Central memory CD8-positive, alpha-beta T cell (primary cell): ENCODE results near the gene FBXL17.
"Not testable (repeated sequence)": the region's sequence is repeated elsewhere in the genome, so short reads cannot be mapped to it uniquely, and the experiment has no call there.

Source experiments
- ATAC-seq: fragments of 150-1000 bp; cut with Tn5 transposase; replicated peaks from 2 replicates; pipeline ENCODE4 v1.10.0; 2022; ENCODE audit warnings: mild to moderate bottlenecking, moderate FRiP score, moderate number of reproducible peaks; ENCODE audit not compliant: poor library complexity, severe bottlenecking; ENCODE audit errors: extremely low read depth
- DNase-seq, 2 donors: peaks; one replicate each; pipeline ENCODE4 v3.0.0; 2021; ENCODE audit warnings: low spot score in 2 of 2
- H3K27ac Mint-ChIP-seq: one replicate; pipeline ENCODE4 v1.8.0; 2022; ENCODE audit warnings: low read depth, mild to moderate bottlenecking, moderate library complexity, mixed read lengths
- H3K27me3 Mint-ChIP-seq: one replicate; pipeline ENCODE4 v1.8.0; 2022; ENCODE audit warnings: mixed read lengths
- H3K36me3 Mint-ChIP-seq: one replicate; pipeline ENCODE4 v1.8.0; 2022; ENCODE audit warnings: mild to moderate bottlenecking, moderate library complexity, mixed read lengths; ENCODE audit not compliant: insufficient read depth
- H3K4me1 Mint-ChIP-seq: one replicate; pipeline ENCODE4 v1.8.0; 2022; ENCODE audit warnings: mixed read lengths
- H3K4me3 Mint-ChIP-seq: one replicate; pipeline ENCODE4 v1.8.0; 2022; ENCODE audit warnings: mild to moderate bottlenecking, moderate library complexity, mixed read lengths
- H3K9me3 Mint-ChIP-seq: one replicate; pipeline ENCODE4 v1.8.0; 2022; ENCODE audit warnings: mixed read lengths

Gene FBXL17

DNA sequence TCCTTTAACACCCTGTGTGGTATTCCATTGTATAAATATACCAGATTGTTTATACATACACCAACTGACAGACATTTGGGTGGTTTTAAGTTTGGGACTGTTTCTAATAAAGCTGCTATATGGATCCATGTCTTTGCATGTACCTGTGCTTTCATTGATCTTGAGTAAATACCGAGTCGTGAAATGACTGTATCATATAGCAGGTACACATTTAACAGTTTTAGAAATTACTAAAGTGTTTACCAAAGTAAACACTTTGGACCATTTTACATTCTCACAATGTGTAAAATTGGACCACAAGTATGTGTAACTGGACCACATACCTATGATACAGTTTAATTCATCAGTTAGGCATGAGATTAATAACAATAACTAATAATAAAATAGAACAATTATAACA, 175.2 kb downstream of the FBXL17 start:
- peaks cover 1% of the 10 kb centered on the region for H3K36me3 Mint-ChIP-seq
- ATAC-seq (no peak), DNase-seq (no peak)
- no peak overlapping the region for H3K27ac Mint-ChIP-seq
- no peaks in the 10 kb centered on the region for H3K9me3 Mint-ChIP-seq
- no peak overlapping the region for H3K4me3 Mint-ChIP-seq
- H3K27me3 Mint-ChIP-seq = no peaks in the 10 kb centered on the region
- no peaks in the 10 kb centered on the region for H3K4me1 Mint-ChIP-seq

DNA sequence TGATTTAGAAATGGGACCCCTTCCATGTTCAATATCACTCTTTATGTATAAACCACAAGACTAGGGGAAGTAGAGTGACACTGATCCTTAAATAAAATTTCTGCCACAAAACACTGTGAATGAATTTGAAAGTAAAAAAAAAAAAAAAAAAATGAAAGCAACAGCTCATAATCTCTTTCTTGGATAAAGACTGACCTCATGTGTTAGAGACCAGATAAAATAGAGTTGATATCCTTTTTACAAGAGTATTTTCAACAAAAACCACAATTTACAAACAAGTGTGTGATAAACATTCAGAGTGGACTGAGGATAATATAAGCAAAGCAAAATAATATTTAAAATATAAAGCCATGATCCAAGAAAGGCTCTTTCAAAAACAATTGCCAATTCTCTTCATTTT, 180.2 kb downstream of the FBXL17 start:
- ATAC-seq = no peak
- H3K27me3 Mint-ChIP-seq = no peaks in the 10 kb centered on the region
- H3K9me3 Mint-ChIP-seq = no peaks in the 10 kb centered on the region
- H3K27ac Mint-ChIP-seq = no peak overlapping the region
- H3K36me3 Mint-ChIP-seq = peaks cover 3% of the 10 kb centered on the region
- H3K4me3 Mint-ChIP-seq = no peak overlapping the region
- DNase-seq = no peak
- H3K4me1 Mint-ChIP-seq = no peaks in the 10 kb centered on the region

DNA sequence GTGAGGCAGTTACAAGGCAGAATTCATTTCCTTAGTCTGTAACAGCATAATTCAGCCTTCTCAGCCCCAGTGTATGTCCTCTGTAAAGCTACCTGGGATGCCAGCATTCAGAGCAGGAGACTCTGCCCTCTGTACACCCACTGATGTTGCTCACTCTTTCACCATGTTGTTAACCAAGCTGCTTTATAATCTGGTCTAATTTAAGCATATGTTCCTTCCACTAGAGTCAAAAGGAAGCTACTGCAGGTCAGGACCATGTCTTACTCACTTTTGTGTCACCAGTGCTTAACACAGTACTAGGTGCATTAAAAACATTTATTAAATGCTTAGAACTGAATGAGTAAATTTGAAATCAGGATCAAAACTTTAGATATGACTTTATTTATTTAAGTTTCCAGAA, 185.6 kb downstream of the FBXL17 start:
- no peak overlapping the region for H3K4me3 Mint-ChIP-seq
- no peaks in the 10 kb centered on the region for H3K27me3 Mint-ChIP-seq
- no peak for ATAC-seq
- no peak overlapping the region for H3K27ac Mint-ChIP-seq
- H3K36me3 Mint-ChIP-seq = peaks cover 2% of the 10 kb centered on the region
- H3K9me3 Mint-ChIP-seq = no peaks in the 10 kb centered on the region
- DNase-seq = no peak
- H3K4me1 Mint-ChIP-seq = no peaks in the 10 kb centered on the region

DNA sequence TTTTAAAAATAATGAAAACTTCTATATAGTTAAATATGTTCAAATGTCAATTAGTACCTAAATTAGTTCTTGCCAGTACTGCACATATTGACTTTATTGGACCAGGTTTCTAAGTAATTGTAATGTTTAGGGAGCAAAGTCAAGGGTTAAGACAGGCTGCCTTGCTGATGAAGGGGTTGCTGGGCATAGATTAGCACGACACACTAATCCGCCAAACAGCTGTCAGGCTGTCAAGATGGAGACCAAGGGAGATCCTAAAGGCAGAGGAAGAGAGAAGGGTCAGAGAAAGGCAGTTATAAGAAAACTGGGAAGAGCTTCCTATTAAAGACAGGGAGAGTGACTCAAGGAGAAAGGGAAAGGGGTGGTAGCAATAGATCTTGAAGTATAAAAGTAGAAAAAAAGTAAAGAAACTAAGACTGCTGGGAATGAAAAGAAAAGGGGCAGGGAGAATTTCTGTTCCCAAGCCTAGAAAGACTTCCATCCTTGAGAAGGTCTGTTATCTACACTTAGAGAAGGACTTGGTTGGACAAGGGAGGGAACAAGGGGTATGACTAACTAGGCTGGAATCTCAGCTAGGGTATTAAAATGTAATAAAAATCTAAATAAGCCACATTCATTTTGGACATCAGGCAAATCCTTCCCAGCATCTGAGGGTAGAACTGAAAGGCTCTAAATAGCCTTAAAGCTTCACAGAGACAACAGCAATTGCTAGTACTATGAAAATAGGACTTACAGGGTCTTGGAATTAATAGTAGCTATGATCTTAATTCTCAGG, 188.7 kb downstream of the FBXL17 start:
- no peaks in the 10 kb centered on the region for H3K4me1 Mint-ChIP-seq
- no peak for DNase-seq
- H3K27ac Mint-ChIP-seq = no peak overlapping the region
- H3K4me3 Mint-ChIP-seq = no peak overlapping the region
- no peaks in the 10 kb centered on the region for H3K9me3 Mint-ChIP-seq
- no peaks in the 10 kb centered on the region for H3K27me3 Mint-ChIP-seq
- H3K36me3 Mint-ChIP-seq = no peaks in the 10 kb centered on the region
- no peak for ATAC-seq

DNA sequence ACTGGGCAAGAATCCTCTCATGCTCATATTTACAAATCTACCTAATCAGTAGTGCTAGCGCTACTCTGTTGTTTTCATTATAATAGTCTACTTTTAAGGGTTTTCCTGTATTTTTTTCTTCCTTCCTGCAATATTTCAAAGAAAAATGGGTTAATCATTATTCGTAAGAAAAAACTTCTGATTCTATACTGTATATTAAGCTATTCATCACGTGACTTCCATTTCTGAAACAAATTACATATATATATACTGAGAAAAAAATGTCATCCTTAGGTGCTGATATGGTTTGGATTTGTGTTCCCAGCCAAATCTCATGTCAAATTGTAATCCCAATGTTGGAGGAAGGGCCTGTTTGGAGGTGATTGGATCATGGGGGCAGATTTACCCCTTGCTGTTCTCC, 197.0 kb downstream of the FBXL17 start:
- no peak overlapping the region for H3K27ac Mint-ChIP-seq
- DNase-seq (no peak), ATAC-seq (no peak)
- H3K9me3 Mint-ChIP-seq = no peaks in the 10 kb centered on the region
- no peaks in the 10 kb centered on the region for H3K27me3 Mint-ChIP-seq
- H3K4me3 Mint-ChIP-seq = no peak overlapping the region
- no peaks in the 10 kb centered on the region for H3K4me1 Mint-ChIP-seq
- peaks cover 8% of the 10 kb centered on the region for H3K36me3 Mint-ChIP-seq

DNA sequence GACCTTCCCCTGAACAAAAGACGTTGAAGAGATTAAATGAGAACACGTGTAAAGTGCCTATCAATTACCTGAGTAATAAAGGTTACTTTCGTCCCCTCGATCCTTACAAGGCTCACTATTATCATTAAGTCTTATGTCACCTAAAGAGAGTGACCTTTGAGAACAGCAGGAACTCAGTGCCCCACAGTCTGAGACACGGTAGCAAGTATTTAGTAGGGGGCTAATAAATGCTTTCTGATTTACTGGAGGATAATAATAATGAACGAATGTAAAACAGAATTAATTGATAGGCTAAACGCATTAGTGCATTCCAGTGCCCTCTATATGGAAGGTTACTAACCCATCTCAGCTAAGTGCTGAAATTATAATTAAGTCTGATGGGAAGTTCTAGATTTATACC, 199.9 kb downstream of the FBXL17 start:
- ATAC-seq = no peak
- Mint-ChIP-seq H3K4me3 (no peak overlapping the region), H3K36me3 (peaks cover 8% of the 10 kb centered on the region), H3K9me3 (no peaks in the 10 kb centered on the region), H3K4me1 (no peaks in the 10 kb centered on the region), H3K27ac (no peak overlapping the region), H3K27me3 (no peaks in the 10 kb centered on the region)
- no peak for DNase-seq

DNA sequence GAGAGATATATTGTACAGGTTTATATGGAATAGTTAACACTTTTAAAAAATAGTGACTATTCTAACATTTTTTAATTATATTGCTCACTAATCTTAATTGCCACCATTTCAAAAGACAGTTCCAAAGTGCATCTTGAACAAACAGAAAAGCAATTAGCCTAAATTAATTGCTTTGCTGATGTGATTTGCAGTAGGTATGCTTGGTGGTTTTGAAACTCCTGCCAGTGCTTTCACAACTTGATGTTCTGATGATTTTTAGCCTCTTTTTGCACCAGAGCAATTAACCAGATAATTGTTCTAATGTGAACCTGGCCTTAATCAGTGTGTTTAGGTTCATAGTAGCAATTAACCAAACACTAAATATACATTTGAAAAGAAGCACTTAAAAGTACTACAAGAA, 207.6 kb downstream of the FBXL17 start:
- no peaks in the 10 kb centered on the region for H3K4me1 Mint-ChIP-seq
- no peak overlapping the region for H3K27ac Mint-ChIP-seq
- no peaks in the 10 kb centered on the region for H3K27me3 Mint-ChIP-seq
- H3K36me3 Mint-ChIP-seq = peaks cover 4% of the 10 kb centered on the region
- no peaks in the 10 kb centered on the region for H3K9me3 Mint-ChIP-seq
- DNase-seq (no peak), ATAC-seq (no peak)
- no peak overlapping the region for H3K4me3 Mint-ChIP-seq

DNA sequence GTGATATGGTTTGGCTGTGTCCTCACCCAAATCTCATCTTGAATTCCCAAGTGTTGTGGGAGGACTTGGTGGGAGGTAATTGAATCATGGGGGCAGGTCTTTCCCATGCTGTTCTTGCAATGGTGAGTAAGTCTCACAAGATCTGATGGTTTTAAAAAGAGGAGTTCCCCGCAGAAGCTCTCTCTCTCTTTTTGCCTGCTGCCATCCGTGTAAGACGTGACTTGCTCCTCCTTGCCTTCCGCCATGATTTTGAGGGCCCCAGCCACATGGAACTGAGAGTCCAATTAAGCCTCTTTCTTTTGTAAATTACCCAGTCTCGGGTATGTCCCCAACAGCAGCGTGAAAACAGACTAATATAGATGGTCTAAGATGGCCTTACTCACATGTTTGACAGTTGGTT, 210.1 kb downstream of the FBXL17 start:
- H3K27ac Mint-ChIP-seq = no peak overlapping the region
- H3K4me1 Mint-ChIP-seq = no peaks in the 10 kb centered on the region
- no peaks in the 10 kb centered on the region for H3K27me3 Mint-ChIP-seq
- no peak for DNase-seq
- peaks cover 4% of the 10 kb centered on the region for H3K36me3 Mint-ChIP-seq
- H3K9me3 Mint-ChIP-seq = no peaks in the 10 kb centered on the region
- no peak for ATAC-seq
- no peak overlapping the region for H3K4me3 Mint-ChIP-seq

DNA sequence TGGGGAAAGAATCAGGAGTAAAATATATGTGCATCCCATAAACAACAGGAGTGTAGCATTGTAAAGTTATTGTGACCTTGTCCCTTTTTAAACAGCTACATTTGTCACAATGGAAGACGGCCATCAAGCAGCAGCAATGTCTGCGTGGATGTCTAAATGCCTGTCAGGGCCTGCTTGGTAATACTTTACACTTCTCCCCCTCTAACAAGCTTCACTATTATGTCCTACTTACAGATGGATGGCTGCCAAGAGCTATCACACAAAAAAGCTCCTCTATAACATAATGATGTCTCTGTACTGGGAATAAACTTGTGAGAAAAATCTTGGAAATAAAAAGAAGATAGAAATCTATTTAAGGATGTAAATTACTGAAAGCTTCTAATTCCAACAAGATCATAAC, 213.0 kb downstream of the FBXL17 start:
- no peak overlapping the region for H3K4me3 Mint-ChIP-seq
- ATAC-seq (no peak), DNase-seq (no peak)
- H3K27ac Mint-ChIP-seq = no peak overlapping the region
- no peaks in the 10 kb centered on the region for H3K27me3 Mint-ChIP-seq
- H3K36me3 Mint-ChIP-seq = peaks cover 4% of the 10 kb centered on the region
- H3K4me1 Mint-ChIP-seq = no peaks in the 10 kb centered on the region
- H3K9me3 Mint-ChIP-seq = no peaks in the 10 kb centered on the region

DNA sequence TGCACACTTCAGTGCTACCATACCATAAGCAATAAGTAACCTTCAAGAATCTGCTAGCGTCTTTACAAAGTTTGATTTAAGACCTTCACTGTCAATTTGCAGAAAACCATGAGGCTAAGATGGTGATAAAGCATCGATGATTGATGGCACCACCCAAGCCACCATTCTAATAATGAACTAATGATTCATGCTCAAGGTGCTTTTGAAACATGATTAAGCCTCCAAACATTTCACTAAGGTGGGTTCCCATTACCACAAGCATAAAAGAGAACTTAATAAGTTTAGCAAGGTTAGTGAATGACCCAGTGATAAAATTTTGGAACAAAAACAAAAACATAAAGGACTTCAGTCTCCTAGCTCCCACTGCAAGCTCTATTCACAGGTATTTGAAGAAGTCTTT, 214.7 kb downstream of the FBXL17 start:
- Mint-ChIP-seq H3K4me1 (no peaks in the 10 kb centered on the region), H3K27ac (no peak overlapping the region), H3K9me3 (no peaks in the 10 kb centered on the region), H3K36me3 (peaks cover 4% of the 10 kb centered on the region), H3K27me3 (no peaks in the 10 kb centered on the region), H3K4me3 (no peak overlapping the region)
- DNase-seq = no peak
- ATAC-seq = no peak

DNA sequence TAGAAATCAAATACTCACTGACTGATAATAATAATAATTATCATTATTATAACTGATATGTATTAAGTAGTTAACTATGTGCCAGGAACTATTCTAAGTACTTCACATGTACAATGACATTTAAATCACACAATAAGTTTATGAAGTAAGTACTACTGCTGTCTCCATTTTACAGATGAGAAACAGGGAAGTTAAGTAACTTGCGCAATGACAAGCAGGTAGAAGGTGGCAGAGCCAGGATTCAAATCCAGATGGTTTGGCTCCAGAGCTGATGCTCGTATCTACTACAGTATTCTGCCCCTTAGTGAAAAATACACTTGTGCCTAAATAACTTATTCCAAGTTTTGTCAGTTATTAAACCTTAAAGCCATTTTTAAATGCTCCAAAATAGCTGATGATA, 217.3 kb downstream of the FBXL17 start:
- H3K9me3 Mint-ChIP-seq = no peaks in the 10 kb centered on the region
- H3K4me3 Mint-ChIP-seq = no peak overlapping the region
- ATAC-seq (no peak), DNase-seq (no peak)
- no peak overlapping the region for H3K27ac Mint-ChIP-seq
- H3K4me1 Mint-ChIP-seq = no peaks in the 10 kb centered on the region
- no peaks in the 10 kb centered on the region for H3K27me3 Mint-ChIP-seq
- peaks cover 7% of the 10 kb centered on the region for H3K36me3 Mint-ChIP-seq

DNA sequence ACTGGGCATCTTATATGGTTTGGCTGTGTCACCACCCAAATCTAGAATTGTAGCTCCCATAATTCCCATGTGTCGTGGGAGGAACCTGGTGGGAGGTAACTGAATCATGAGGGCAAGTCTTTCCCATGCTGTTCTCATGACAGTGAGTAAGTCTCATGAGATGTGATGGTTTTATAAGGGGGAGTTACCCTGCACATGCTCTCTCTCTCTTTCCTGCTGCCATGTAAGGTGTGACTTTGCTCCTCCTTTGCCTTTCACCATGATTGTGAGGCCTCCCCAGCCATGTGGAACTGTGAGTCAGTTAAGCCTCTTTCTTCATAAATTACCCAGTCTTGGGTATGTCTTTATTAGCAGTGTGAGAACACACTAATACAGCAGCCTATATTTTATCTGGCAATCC, 229.0 kb downstream of the FBXL17 start:
- not testable (repeated sequence) for ATAC-seq, DNase-seq, H3K27ac Mint-ChIP-seq, H3K27me3 Mint-ChIP-seq, H3K36me3 Mint-ChIP-seq, H3K4me3 Mint-ChIP-seq, H3K9me3 Mint-ChIP-seq
- peaks cover 14% of the 10 kb centered on the region for H3K4me1 Mint-ChIP-seq

DNA sequence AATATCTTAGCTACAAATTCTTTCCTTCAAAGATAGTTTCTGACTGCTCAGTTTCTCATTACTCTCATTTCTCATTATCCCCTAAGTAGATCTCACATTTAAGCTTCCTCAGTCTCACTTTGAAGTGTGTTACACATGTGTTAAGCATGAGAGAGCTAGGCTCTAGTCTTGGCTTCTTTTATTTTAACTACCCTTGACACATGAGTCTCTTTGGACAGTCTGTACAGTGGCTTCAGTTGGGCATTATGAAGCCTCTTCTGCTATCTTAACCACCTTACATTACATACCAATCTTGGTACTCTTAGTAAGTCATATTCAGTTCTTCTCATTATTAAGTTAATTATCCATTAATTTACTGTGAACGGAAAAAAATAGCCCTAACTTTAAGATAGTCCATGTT, 232.5 kb downstream of the FBXL17 start:
- no peak for ATAC-seq
- Mint-ChIP-seq H3K4me1 (peaks cover 19% of the 10 kb centered on the region), H3K27ac (no peak overlapping the region), H3K36me3 (no peaks in the 10 kb centered on the region), H3K9me3 (no peaks in the 10 kb centered on the region), H3K4me3 (no peak overlapping the region), H3K27me3 (no peaks in the 10 kb centered on the region)
- no peak for DNase-seq
